ENCODE results near the gene FHIT.

Gene FHIT

DNA sequence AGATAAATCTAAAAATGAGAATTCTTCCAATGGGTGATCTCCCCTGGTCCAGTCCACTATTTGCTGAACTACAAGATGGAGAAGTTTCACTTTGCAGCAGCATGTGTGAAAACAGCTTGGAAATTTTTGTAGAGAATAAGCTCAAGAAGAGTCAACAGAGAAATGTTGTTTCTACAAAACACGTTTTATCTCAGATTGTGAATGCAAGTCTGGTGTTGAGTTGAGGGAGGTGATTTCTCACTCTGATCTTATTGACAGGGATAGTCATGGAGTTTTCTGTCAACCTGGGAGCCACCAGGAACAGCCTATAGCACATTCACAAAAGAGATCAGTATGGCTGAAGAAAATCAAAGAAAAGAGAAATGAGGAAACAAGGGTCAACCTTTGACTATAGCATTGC is 1220.3 kb downstream of the FHIT start:
- no peak for DNase-seq (ENCODE audit: low read depth in 2 of 3, low spot score in 1 of 3)

GRCh38 chr3:60028233-60028632 is 1223.0 kb downstream of the FHIT start:
- no peak for DNase-seq (ENCODE audit: low read depth in 2 of 3, low spot score in 1 of 3)

DNA sequence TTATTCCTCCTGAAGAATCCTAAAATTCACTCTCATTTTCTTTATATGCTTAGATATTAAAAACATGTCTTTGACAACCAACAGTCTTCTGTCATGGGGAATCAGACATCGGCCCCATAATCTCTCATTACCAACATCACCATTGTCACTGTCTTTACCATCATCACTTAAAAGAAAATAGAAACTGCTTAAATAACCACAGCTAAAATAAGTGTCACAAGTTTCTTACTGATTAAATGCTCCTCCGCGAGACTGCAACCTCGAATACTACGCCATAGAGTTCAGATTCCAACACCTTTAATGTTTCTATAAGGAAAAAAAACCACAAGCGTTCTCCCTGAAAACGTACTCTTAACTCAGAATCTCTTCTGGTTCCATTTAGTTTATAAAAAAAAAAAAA is 1223.9 kb downstream of the FHIT start:
- no peak for DNase-seq (ENCODE audit: low read depth in 2 of 3, low spot score in 1 of 3)

- no peak for DNase-seq (ENCODE audit: low read depth in 2 of 3, low spot score in 1 of 3)
These were observed 1225.9 kb downstream of the FHIT start for GRCh38 chr3:60025096-60026050.

DNA sequence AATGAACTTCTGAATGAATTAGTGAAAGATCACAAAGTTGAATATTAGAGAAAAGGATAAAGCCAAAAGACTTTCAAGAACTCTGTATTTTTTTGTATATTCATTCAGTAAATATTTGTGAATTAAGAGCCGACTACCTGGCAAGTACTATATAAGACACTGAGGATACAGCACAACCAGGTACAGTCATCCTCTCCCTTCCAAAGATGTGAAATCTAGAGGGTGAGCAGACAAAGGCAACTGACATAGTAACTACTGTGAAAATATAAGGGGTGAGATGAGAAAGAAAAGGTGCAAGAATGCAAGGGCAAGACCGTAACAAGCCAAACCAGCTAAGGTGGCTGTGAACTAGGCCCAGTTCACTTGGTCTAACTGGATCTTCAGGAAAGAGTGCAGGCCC is 1226.9 kb downstream of the FHIT start:
- no peak for DNase-seq (ENCODE audit: low read depth in 2 of 3, low spot score in 1 of 3)

DNA sequence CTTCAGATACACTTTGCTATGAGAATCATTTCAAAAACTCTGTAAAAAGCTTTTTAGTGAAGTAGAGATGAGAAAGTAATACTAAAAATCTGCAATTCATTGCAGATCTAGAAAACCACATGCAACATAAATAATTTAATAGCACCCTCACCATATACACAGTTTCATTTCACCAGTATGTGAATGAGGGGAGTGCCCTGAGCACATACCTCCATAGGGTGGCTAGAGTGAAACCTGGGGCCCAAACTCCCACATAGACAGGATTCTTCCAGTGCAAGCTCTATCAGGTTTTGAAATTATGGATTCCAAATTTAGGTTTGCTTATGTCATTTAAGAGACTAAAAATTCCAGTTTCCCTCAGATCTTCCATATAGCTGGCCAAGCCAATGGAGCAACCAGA is 1228.1 kb downstream of the FHIT start:
- no peak for DNase-seq (ENCODE audit: low read depth in 2 of 3, low spot score in 1 of 3)

DNA sequence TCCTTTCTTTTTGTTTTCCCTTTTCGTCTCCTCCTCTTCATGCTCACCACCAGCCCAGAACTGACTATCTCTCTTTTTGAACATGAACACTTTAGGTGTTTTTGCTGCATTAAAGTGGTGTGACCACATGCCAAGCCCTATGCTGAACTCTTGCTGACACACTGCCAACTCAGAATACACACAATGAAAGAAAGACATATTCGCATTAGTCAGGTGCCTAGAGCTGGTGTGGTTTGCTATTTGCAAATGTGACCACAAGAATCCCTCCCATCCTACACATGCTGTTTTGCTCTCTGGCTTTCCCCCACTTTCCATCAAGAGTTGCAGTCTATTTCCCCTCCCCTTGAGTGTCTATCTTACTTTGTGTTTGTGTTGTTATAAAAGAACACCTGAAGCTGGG is 1233.6 kb downstream of the FHIT start:
- DNase-seq (ENCODE audit: low read depth in 2 of 3, low spot score in 1 of 3), result peak; percentile 40 to 59 (median 47)

DNA sequence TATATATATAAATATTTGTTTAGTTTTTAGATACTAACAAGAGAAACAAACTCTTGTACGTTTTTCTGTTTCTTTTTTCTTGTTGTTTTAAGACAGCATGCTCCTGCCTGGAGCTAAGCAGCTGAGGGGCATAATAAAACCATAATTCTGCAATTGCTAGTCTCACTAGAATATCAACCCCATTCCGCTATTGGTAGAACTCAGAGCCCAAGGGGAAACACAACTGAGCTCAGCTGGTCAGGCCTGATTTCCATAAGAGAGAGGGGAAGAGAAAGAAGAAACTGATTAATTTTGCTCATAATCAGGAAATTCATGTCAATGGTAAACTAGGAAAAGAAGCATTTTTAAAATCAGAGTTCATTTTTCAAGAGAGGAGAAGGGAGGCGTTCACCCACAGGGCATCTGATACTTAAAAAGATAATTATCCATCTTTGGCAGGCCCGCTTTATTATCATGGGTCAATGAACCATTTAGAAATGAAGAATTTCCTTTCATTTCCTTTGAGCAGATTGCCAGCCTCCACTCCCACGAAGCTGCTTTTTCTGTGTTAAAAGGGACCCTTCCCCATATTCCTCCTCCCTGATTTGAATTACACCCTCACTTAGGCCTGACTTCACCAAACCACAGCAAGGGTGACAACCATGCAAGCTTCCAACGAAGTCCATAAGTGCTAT is 1236.1 kb downstream of the FHIT start:
- no peak for DNase-seq (ENCODE audit: low read depth in 2 of 3, low spot score in 1 of 3)

DNA sequence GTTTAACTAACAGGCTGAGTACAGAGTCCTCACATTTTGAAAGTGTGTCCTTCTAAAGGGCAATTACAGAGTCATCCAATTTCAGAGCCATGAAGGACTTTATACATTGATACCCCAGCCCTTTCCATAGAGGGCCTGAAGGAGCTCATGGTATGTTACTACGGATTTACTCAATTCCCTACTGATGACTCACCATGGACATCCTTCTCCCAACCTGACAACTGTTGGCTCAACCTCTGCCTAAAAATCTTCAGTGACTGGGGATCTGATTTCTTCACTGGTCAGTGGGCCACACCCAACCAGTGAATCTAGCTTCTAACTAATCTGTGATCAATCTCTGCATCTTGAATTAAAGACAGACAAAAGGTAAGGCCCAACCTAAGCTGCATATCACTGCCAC is 1238.0 kb downstream of the FHIT start:
- no peak for DNase-seq (ENCODE audit: low read depth in 2 of 3, low spot score in 1 of 3)

- DNase-seq (ENCODE audit: low read depth in 2 of 3, low spot score in 1 of 3), result no peak
These were observed 1240.0 kb downstream of the FHIT start for GRCh38 chr3:60011218-60011617.

DNA sequence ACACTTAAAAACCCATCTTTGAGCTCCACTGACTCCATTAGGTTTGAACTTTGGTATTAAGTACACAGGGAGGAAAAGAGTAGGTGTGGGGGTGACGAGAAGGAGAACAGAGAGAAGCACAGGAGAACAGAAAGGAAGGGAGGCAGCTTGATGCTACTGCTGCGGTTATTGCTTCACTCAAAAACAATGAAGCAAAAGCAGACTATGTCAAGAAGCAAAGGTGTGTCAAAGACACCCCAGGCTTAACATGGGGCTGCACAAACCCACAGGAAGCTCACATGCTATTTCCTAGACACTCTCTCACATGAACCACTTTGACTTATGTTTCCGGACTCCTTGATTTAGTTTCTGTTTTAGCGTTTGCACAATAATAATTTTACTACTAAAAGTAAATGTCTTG is 1240.5 kb downstream of the FHIT start:
- DNase-seq (ENCODE audit: low read depth in 2 of 3, low spot score in 1 of 3), result peak in 2 of 3 donors; percentile 12 to 44

DNA sequence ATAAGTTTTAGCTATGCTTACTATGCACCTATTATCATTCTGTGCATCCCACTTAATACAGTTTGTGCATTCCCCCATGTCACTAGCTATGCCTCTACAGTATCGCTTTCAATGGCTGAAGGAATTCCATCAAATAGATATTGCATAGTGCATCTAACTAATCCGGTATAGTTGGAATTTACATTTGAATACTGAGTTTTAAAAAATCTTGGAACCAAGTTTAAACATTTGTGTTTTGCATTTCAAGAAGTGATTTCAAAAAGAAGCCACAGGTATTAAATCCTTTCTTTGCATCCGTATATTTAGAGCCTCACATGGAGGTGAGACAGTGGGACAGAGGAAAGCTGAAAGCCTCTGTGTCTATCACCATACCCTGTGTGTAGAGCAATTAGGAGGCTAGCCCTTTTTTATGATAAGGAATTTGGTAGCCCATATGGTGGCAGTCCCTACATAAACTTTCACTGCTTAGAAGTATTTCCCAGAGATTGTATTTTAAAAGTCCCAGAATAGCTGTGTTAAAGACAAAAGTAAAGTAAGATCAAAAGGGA is 1241.2 kb downstream of the FHIT start:
- no peak for DNase-seq (ENCODE audit: low read depth in 2 of 3, low spot score in 1 of 3)

DNA sequence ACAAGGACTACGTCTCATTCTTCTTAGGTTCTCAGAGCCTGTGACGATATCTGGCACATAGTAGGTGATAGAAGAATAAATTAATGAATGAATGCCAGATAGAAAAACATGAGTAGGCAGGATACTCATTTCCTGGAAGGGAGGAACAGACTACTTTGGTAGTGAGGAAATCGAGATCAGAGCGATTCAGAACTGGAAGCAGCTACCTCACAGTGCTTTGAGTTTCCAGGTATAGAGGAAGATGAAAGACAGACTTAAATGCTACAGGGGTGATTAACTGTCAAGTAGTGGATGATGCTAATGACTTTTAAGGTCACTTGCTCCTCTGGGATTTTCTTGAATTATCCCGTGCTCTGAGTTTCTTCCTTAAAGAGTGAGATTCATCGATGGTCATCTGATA is 1249.9 kb downstream of the FHIT start:
- DNase-seq (ENCODE audit: low read depth in 2 of 3, low spot score in 1 of 3), result no peak

DNA sequence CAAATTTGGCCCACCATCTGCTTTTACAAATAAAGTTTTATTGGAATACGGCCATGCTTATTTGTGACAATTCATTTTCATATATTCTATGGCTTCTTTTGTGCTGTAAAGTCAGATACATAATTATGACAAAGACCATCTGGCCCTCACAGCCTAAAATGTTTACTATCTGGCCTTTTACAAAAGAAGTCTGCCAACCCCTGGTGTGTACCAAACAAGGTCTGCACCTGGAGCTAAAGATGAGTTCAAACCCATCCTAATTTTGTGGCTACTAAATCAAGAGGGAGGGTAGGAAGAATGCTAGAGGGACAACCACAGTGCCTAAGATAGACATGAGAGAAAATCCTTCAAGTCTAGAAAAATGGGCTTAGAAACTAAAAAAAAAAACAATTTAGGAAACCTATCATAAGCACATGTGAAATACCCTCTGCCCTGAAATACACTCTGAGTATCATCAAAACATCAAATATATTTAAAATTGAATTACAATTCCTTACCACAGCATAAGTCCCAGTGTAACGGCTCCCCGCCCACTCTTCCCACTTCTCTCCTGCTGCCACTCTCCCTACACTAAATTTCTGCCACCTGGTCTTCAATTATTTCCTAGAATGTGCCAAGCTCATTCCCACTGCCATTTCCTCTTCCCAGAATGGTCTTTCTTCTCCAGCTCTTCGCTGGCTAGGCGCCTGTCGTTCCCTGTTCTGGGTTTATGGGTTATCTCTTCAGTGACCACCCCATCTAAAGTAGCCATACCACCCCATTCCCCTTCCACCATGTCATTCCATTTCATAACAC is 1250.7 kb downstream of the FHIT start:
- DNase-seq (ENCODE audit: low read depth in 2 of 3, low spot score in 1 of 3), result no peak

- DNase-seq (ENCODE audit: low read depth in 2 of 3, low spot score in 1 of 3), result no peak
These were observed 1253.2 kb downstream of the FHIT start for GRCh38 chr3:59998058-59998457.

DNA sequence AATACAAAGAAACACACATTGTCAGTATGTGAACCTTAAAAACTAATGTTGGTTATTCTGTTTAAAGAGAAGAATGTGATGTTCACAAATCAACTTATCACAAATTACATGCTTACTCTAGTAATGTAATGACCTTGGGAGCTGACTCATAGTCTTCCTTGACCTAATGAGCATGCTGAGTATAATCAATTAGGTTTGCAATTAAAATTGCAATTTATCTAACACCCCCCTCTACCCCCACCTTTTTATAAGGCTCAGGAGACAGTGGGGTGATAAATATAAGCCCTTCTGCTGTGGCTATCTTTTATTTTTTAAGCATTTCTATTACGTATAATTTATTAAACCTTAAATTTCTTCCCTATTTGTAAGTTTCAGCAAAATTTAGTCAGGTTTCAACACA is 1253.7 kb downstream of the FHIT start:
- DNase-seq (ENCODE audit: low read depth in 2 of 3, low spot score in 1 of 3), result no peak

DNA sequence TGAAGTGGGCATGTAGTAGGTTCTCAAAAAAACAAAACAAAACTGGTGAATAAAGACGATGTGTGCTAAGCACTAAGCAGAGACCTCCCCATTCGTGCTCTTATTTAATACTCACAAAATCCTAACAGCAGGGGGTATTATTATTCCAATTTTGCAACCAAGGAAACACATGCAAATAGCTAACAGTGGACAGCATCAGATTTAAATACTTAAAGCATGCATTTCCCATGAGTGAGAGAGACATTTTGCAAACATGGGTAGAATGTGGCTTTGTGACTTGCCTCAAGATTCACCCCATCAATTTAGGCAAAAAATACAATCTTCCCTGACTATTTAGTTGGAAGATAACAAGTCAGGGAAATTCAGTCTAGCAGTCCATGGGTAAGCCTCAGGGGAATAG is 1255.2 kb downstream of the FHIT start:
- DNase-seq (ENCODE audit: low read depth in 2 of 3, low spot score in 1 of 3), result no peak

GRCh38 chr3:59995563-59995962 is 1255.7 kb downstream of the FHIT start:
- DNase-seq (ENCODE audit: low read depth in 2 of 3, low spot score in 1 of 3), result no peak

DNA sequence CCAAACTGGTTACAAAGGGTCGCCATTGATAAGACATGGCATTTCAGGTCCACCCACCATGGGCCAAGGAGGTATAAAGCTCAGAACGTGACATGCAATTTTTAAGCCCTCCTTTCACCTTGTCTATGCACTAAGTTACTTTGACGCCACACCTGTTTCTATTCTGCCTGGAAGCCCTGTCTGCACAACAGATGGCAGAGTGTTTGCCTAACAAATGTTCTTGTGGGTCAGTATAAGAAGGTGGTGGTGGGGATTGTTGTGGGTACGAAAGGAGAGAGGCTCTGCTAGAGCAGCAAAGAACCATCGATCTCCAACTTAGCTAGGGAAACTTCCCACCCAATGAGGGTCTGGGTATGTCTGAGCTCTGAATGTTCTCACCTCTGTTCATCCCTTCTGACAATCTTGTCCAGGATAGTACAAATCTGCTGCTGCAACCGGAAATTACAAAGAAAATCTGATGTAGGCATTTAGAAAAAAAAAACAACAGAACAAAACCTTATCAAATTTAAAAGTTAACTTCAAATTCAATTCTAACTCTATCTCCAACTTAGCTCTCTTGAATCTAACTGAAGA is 1256.4 kb downstream of the FHIT start:
- no peak for DNase-seq (ENCODE audit: low read depth in 2 of 3, low spot score in 1 of 3)

DNA sequence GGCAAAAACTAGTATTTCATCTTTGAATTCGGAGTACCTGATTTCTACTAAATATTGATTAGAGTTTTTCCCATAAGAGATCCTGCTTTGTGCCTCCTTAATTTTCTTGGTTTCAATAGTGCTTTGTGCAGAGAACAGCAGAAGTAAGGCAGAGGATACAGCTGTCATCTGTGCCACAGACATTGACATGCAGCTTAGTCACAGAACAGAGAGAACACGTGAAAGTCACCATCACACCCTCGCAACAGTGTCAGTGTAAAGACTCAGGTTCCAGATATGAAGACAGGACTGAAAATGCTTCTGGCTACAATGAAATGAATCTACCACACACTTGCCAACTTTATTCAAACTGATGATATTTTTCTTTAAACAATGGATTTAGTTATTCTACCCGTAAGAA is 1258.7 kb downstream of the FHIT start:
- DNase-seq (ENCODE audit: low read depth in 2 of 3, low spot score in 1 of 3), result no peak

GRCh38 chr3:59990915-59991314 is 1260.3 kb downstream of the FHIT start:
- no peak for DNase-seq (ENCODE audit: low read depth in 2 of 3, low spot score in 1 of 3)

Data from stimulated activated CD4-positive, alpha-beta T cell treated with anti-CD3 and anti-CD28 coated beads, Interleukin-12 subunit alpha, Interleukin-12 subunit beta, amount 100 ng/mL, for 48 hours (primary cell).